Thoracic aorta (tissue), 2 donors: Measurements from ENCODE around the gene MAP3K14. TPM values are rescaled to one million over a fixed set of nuclear protein-coding genes. Genes with fewer than 3 reads are reported as not detected.

Source experiments
- ATAC-seq: fragments of 150-250 bp; one replicate; pipeline ENCODE4 v1.8.0; 2017; ENCODE audit warnings: low read depth; ENCODE audit not compliant: insufficient number of reproducible peaks, low FRiP score
- DNase-seq: peaks from one replicate; pipeline ENCODE4 v3.0.0-alpha.2; 2020; ENCODE audit warnings: low spot score
- H3K27ac ChIP-seq, 2 donors: fragments of 200-600 bp; sonication (generic); 1 replicate in 1 of 2; 2 replicates in 1 of 2; pipeline ENCODE4 v1.5.1; 2016; ENCODE audit warnings: mild to moderate bottlenecking in 2 of 2, moderate library complexity in 2 of 2
- H3K27me3 ChIP-seq: fragments of 200-600 bp; sonication (generic); replicated peaks from 2 replicates; pipeline ENCODE4 v1.6.0; 2016; ENCODE audit warnings: mild to moderate bottlenecking; ENCODE audit not compliant: insufficient read depth
- H3K36me3 ChIP-seq: fragments of 200-600 bp; sonication (generic); one replicate; pipeline ENCODE4 v1.5.1; 2016
- H3K4me1 ChIP-seq, 2 donors: fragments of 200-600 bp; sonication (generic); 1 replicate in 1 of 2; 2 replicates in 1 of 2; pipeline versions ENCODE4 v1.5.1 to v1.6.0; 2016; ENCODE audit warnings: low read depth in 2 of 2, mild to moderate bottlenecking in 1 of 2; ENCODE audit not compliant: control insufficient read depth in 1 of 2
- H3K4me3 ChIP-seq: fragments of 200-600 bp; sonication (generic); 2 replicates; pipeline ENCODE4 v1.5.1; 2016; ENCODE audit warnings: mild to moderate bottlenecking
- H3K9me3 ChIP-seq: fragments of 200-600 bp; sonication (generic); 2 replicates; pipeline ENCODE4 v1.5.1; 2016
- total RNA-seq, 2 donors: library from RNA; depleted of rRNA; stranded (reverse); fragments of >200 nt; gene quantifications; one replicate each; pipeline versions ENCODE4 v1.1.0 to v1.2.3, GENCODE V29; 2016
- TF ChIP-seq, protein P1 (sequence below): fragments of 200-600 bp; sonication (generic); IDR thresholded peaks from one replicate; pipeline ENCODE4 v1.5.1; 2019; ENCODE audit warnings: antibody characterized with exemption

The MAP3K14 gene
- total RNA-seq, 2 donors from 2014 or later, result 10.1 to 10.7 TPM

DNA sequence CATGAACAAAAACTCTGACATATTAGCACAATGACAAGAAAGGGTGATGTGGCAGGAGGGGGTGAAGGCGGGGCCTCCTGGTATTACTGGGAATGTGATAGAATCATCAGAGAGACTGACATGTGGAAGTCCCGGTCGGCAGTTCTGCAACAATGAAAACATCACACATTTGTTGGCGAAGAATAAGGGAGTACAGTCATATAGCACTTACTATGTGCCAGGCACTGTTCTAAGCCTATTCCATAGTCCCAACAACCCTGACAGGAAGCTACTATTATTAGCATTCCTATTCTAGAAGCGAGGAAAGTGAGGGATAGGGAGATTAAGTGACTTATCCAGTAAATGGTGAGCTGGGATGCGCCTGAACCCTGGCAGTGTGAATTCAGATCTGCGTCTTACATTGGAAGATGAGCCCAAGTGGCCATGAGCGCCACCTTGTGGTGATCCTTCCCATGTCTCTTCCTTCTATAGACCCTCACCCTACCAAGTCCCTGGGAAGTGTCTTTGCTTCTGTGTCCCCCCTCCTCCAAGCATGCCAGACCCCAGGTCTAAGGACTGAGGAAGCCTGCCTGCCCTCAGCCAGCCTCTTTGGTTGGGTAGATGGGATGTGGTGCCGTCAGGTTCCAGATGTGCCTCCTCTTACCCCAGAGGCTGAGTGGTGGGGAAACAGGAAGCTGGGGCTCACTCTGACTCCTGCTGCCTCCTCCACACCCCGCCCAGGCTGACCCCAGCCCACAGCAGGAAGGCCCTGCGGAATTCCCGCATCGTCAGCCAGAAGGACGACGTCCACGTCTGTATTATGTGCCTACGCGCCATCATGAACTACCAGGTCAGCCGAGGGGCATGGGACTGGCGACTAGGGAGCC is 81.2 kb downstream of the MAP3K14 start:
- DNase-seq (peak; percentile 30), ATAC-seq (no peak)
- peaks cover 0 to 2% of the 10 kb centered on the region in 2 donors for H3K4me1 ChIP-seq
- H3K9me3 ChIP-seq, result no peaks in the 10 kb centered on the region
- TF ChIP-seq, protein P1, sequence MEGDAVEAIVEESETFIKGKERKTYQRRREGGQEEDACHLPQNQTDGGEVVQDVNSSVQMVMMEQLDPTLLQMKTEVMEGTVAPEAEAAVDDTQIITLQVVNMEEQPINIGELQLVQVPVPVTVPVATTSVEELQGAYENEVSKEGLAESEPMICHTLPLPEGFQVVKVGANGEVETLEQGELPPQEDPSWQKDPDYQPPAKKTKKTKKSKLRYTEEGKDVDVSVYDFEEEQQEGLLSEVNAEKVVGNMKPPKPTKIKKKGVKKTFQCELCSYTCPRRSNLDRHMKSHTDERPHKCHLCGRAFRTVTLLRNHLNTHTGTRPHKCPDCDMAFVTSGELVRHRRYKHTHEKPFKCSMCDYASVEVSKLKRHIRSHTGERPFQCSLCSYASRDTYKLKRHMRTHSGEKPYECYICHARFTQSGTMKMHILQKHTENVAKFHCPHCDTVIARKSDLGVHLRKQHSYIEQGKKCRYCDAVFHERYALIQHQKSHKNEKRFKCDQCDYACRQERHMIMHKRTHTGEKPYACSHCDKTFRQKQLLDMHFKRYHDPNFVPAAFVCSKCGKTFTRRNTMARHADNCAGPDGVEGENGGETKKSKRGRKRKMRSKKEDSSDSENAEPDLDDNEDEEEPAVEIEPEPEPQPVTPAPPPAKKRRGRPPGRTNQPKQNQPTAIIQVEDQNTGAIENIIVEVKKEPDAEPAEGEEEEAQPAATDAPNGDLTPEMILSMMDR, result peak; percentile 69
- H3K27me3 ChIP-seq, result no peaks in the 10 kb centered on the region
- no peak overlapping the region for H3K4me3 ChIP-seq
- H3K36me3 ChIP-seq, result no peaks in the 10 kb centered on the region
- H3K27ac ChIP-seq, result no peak overlapping the region

DNA sequence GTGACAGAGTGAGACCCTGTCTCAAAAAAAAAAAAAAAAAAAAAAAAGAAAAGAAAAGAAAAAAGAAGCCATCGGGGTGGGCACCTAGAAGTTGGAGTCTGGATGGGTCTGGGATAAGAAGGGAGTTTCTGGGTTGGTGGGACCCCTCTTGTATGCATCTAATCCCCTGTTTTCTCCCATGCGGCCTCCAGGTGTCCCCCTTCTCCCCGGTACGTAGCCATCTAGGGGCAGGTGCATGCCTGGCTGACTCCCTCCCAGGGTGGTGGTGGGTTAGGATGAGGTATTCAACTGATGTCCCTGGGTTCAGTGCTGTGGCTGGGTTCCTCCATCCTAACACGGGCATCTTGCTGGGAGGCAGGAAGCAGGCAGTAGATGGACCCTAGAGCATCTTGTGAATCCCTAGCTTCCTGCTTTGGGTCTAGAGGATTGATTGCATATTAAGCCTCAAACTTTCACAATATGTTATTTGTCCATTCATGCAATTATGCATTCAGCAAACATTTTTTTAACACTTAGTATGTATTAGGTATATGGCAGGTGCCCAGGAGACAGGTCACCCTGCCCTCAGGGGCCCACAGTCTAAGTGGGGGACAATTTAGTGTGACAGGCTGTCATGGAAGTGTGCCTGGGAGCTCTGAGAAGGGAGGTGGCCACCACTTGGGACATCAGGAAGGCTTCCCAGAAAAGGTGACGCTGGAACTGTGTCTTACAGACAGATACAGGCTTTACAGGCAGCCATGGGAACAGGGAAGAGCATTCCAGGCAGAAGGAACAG is 82.0 kb downstream of the MAP3K14 start:
- TF ChIP-seq, protein P1, result no peak
- Histone ChIP-seq H3K9me3 (no peaks in the 10 kb centered on the region), H3K36me3 (no peaks in the 10 kb centered on the region), H3K4me1 (no peaks in the 10 kb centered on the region), H3K27me3 (no peaks in the 10 kb centered on the region), H3K4me3 (no peak overlapping the region), H3K27ac (no peak overlapping the region)
- DNase-seq (no peak), ATAC-seq (no peak)

DNA sequence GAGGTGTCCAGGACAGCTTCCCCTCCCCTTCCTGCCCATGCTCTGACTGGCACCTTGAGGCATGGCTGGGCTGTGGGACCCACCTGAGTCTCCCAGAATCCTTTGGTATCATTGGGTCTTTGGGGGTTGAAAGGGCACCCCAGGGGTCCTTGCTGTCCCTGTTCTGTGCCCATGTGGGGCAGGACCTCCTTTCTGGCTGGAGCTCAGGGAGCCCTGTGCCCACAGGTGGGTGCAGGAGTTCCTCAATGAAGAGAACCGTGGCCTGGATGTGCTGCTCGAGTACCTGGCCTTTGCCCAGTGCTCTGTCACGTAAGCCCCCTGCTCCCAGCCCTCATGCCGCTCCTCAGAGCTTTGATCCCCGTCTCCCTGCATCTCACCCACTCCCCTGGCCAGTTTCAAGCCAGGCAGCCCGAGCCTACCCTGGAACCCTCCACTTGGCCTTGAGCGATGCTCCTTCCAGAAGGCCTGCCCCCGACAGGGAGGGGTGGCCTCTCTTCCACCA is 83.3 kb downstream of the MAP3K14 start:
- Histone ChIP-seq H3K27ac (no peak overlapping the region), H3K27me3 (no peaks in the 10 kb centered on the region), H3K36me3 (no peaks in the 10 kb centered on the region), H3K4me1 (no peaks in the 10 kb centered on the region), H3K4me3 (no peak overlapping the region), H3K9me3 (no peaks in the 10 kb centered on the region)
- no peak for ATAC-seq
- TF ChIP-seq, protein P1, result no peak
- DNase-seq, result no peak

DNA sequence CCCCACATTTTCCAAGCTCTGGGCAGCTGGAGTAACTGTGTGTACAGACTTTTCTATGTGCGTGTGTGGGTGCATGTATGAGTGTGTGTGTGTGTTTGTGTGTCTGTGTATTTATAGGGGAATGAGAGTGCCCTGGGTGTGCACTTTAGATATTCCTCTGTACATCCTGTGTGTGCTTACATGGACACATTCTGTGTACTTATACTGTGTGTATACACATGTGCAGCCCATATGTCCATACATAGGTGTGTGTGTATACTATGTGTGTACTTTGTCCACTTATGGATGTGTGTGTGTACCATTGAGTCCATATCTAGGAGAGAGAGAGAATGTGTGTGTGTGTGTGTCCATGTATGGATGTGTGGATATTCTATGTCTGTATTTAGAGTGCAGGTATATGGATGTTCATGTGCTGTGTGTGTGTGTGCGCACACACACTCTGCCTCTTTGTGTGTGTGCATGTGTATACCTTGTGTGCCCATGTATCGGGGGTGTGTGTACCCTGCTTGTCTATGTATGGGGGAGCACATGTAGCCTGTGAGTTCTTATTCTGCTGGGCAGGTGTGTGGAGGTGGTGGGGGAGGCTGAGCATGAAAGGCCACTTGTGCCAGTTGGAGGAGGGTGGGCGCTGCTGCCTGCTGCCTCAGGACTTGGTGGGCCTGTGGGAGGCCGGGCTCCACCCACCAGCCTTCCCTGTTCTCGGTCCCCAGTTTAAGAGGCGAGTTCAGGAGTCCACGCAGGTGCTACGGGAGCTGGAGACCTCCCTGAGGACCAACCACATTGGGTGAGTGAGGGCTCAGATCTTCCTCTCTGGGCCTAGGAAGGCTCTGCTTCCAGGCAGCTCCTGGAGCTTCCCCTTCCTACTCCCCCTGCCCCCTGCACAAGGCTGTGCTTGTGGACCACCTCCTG is 84.1 kb downstream of the MAP3K14 start:
- Histone ChIP-seq H3K36me3 (no peaks in the 10 kb centered on the region), H3K9me3 (no peaks in the 10 kb centered on the region), H3K4me3 (no peak overlapping the region), H3K27ac (no peak overlapping the region), H3K4me1 (peaks cover 0 to 5% of the 10 kb centered on the region in 2 donors), H3K27me3 (no peaks in the 10 kb centered on the region)
- ATAC-seq (no peak), DNase-seq (no peak)
- TF ChIP-seq, protein P1, result no peak
